Spinal cord (tissue), 10 donors: ENCODE results near the gene PVALEF. TPM values are rescaled to one million over a fixed set of nuclear protein-coding genes. Genes with fewer than 3 reads are reported as not detected.

Source experiments
- DNase-seq, 6 donors: peaks; one replicate each; pipeline versions ENCODE4 v3.0.0 to v3.0.0-alpha.2; 2013 to 2015; ENCODE audit warnings: low spot score in 6 of 6, low read depth in 4 of 6
- H3K27ac ChIP-seq: one replicate; pipeline ENCODE4 v1.5.1; 2013; ENCODE audit warnings: low read depth, low read length, control low read depth
- H3K27me3 ChIP-seq: one replicate; pipeline ENCODE4 v1.6.1; 2013; ENCODE audit warnings: low read length; ENCODE audit not compliant: control insufficient read depth, insufficient read depth
- H3K36me3 ChIP-seq: one replicate; pipeline ENCODE4 v1.6.1; 2013; ENCODE audit warnings: low read length; ENCODE audit not compliant: control insufficient read depth, insufficient read depth
- H3K4me1 ChIP-seq: one replicate; pipeline ENCODE4 v1.6.1; 2013; ENCODE audit warnings: low read length; ENCODE audit not compliant: control insufficient read depth, insufficient read depth
- H3K4me3 ChIP-seq: one replicate; pipeline ENCODE4 v1.5.1; 2013; ENCODE audit warnings: low read depth, low read length, control low read depth
- H3K9me3 ChIP-seq: one replicate; pipeline ENCODE4 v1.6.1; 2013; ENCODE audit warnings: low read length; ENCODE audit not compliant: control insufficient read depth, insufficient read depth
- WGBS: methylation state at CpG from one replicate; pipeline ENCODE4 v1.1.5; 2013; ENCODE audit warnings: missing lambda C conversion rate; ENCODE audit not compliant: insufficient coverage; 5-methylcytosine and 5-hydroxymethylcytosine counted together
- polyA plus RNA-seq, 2 donors: library from polyadenylated mRNA; unstranded; fragments of 120-200 nt; gene quantifications; one replicate each; pipeline ENCODE4 v1.2.1, GENCODE V29; 2013; ENCODE audit not compliant: insufficient read length in 2 of 2
- total RNA-seq, 2 donors: library from RNA; depleted of rRNA in 1 of 2; stranded (reverse); fragments of 120-200 nt in 1 of 2; fragments of >200 nt in 1 of 2; gene quantifications; one replicate each; pipeline versions ENCODE4 v1.2.3 to v1.2.4, GENCODE V29; 2013 to 2014
- donor health status: healthy.

PVALEF gene
- total and polyA plus RNA-seq, 4 donors, result 0.11 to 0.90 (median 0.73) TPM; not detected in 1

DNA sequence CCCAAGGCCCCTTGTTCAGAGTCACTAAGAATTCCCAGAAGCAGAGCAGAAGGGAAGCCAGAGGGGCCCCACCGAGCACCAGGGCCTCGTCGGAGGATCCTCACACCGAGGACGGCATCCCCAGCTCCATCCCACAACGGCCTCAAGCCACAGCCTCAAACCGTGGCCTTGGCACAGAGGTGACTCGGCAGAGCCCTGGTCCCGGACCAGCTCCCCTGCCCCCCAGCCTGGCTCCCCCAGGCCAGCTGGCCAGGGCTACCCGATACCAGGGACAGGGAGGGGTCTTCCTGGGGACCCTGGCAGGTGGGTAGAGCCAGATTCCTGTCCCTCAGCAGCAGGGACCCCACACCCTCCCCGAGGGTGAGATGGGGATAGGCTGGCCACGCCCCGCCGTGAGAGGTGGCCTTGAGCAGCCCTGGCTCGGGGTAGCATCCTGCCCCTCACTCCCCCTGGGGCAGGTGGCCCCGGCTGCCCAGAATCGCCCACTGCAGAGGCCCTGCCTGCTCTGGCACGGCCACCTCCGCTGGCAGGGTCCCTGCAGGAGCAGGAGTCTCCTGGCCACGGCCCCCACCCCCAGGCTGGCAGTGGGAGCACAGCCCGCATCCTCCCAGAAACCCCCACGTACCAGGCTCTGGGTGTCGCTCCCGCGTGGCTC lies 5.6 kb upstream of the PVALEF start:
- DNase-seq, result no peak
- Histone ChIP-seq H3K4me3 (no peak overlapping the region), H3K36me3 (peaks cover 72% of the 10 kb centered on the region), H3K4me1 (peaks cover 28% of the 10 kb centered on the region), H3K27me3 (no peaks in the 10 kb centered on the region), H3K27ac (no peak overlapping the region), H3K9me3 (no peaks in the 10 kb centered on the region)
- 84% methylated on average over 24 of the region's 25 CpGs for WGBS

- Histone ChIP-seq H3K27ac (no peak overlapping the region), H3K4me1 (peaks cover 34% of the 10 kb centered on the region), H3K36me3 (peaks cover 74% of the 10 kb centered on the region), H3K4me3 (no peak overlapping the region), H3K27me3 (no peaks in the 10 kb centered on the region), H3K9me3 (no peaks in the 10 kb centered on the region)
- 57% methylated on average over 27 of the region's 28 CpGs for WGBS
- DNase-seq, result no peak
Measured at GRCh38 chr17:81160306-81160705, 5.0 kb upstream of the PVALEF start.

DNA sequence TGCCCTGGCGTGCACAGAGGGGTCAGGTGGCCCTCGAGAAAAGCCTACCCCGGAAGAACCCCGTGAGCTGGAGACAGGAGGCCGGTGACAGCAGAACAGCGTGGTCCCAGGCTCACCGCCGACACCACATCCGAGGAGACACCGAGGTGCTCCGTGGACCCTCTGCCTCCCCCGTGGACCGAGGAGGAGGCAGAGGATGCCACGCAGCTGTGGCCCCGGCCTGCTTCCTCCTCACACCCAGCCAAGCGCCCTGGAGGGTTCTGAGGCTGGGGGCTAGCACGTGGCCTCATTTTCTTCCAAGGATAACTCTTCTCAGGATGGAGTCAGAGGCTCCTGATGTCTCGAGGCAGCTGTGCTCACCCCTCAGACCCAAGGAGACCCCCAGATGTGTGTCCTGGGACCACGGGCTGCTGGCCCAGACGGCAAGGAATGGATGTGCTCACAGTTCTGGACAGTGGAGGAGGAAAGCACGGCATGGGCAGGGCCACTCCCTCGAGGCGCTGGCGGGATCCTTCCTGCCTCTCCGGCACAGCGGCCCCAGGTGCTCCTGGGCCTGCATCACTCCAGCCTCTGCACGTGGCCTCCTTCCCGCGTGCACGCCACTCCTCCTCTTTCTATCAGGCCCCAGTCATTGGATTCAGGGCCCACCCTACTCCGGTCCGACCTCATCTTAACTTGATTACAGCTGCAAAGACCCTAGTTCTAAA lies 4.4 kb upstream of the PVALEF start:
- no peak overlapping the region for H3K4me3 ChIP-seq
- H3K9me3 ChIP-seq, result no peaks in the 10 kb centered on the region
- WGBS, result 87% methylated on average over 29 of the region's 32 CpGs
- no peak overlapping the region for H3K27ac ChIP-seq
- H3K4me1 ChIP-seq, result peaks cover 38% of the 10 kb centered on the region
- H3K36me3 ChIP-seq, result peaks cover 77% of the 10 kb centered on the region
- no peak for DNase-seq
- H3K27me3 ChIP-seq, result no peaks in the 10 kb centered on the region

GRCh38 chr17:81161536-81161935 lies 3.8 kb upstream of the PVALEF start:
- Histone ChIP-seq H3K36me3 (peaks cover 77% of the 10 kb centered on the region), H3K4me3 (no peak overlapping the region), H3K27ac (no peak overlapping the region), H3K4me1 (peaks cover 41% of the 10 kb centered on the region), H3K9me3 (no peaks in the 10 kb centered on the region), H3K27me3 (no peaks in the 10 kb centered on the region)
- DNase-seq, result no peak
- 94% methylated on average over 15 of the region's 15 CpGs for WGBS

DNA sequence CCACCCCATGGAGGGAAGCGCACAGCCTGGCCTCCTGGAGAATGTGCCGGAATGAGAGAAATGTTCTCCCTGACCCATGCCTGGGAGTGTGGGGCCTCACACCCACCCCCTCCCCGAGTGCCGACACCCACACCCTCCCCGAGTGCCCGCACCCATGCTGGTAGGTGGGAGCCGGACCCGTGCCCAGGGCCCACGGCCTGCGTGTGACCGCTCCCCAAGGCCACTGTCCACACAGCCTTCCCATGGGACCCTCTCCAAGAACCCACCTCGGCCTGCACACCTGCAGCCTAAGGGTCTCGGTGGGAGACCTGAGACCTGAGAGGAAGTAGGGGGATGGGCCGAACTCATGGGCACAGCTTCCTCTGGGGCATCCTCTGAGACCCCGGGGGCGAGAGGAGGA lies 3.3 kb upstream of the PVALEF start:
- Histone ChIP-seq H3K27me3 (no peaks in the 10 kb centered on the region), H3K9me3 (no peaks in the 10 kb centered on the region), H3K36me3 (peaks cover 75% of the 10 kb centered on the region), H3K27ac (no peak overlapping the region), H3K4me1 (peaks cover 45% of the 10 kb centered on the region), H3K4me3 (no peak overlapping the region)
- no peak for DNase-seq
- 90% methylated on average over 5 of the region's 16 CpGs for WGBS

GRCh38 chr17:81162491-81162890 lies 2.8 kb upstream of the PVALEF start:
- Histone ChIP-seq H3K36me3 (peaks cover 70% of the 10 kb centered on the region), H3K4me1 (peaks cover 50% of the 10 kb centered on the region), H3K4me3 (no peak overlapping the region), H3K9me3 (no peaks in the 10 kb centered on the region), H3K27me3 (no peaks in the 10 kb centered on the region), H3K27ac (no peak overlapping the region)
- 92% methylated on average over 11 of the region's 11 CpGs for WGBS
- DNase-seq, result no peak

DNA sequence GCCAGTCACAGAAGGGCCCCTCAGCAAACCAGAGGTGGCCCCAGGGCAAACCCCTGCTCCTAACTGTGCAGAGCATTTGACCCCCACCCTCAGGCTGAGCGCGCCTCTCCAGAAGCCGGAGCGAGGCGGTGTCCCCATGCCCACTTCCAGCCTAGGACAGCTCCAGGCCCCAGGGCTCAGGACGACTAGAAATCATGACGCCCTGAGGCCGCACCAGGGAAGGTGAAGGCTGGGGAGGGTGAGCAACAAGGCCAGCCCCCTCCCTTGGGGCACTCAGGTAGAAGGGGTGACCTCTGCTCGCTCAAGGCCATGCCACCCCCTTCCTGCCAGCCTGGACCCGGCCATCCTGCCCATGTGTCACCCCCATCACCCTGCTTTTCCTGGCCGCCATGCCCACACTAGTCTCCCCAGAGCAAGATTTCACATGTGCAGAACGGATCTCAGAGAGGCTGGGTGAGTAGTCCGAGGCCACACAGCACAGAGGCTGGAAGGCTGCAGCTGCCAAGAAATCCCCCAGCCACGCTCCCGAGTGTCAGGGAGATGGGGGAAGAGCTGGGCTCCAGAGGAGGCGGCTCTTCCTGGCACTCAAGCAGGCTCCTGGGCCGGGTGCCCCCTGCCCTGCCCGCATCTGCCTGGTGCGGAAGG lies 2.1 kb upstream of the PVALEF start:
- 87% methylated on average over 14 of the region's 19 CpGs for WGBS

GRCh38 chr17:81163703-81164370 lies 1.5 kb upstream of the PVALEF start:
- peaks cover 63% of the 10 kb centered on the region for H3K36me3 ChIP-seq
- 81% methylated on average over 15 of the region's 15 CpGs for WGBS
- H3K27ac ChIP-seq, result peak overlapping the region; percentile 88
- H3K4me3 ChIP-seq, result no peak overlapping the region
- peaks cover 59% of the 10 kb centered on the region for H3K4me1 ChIP-seq
- no peaks in the 10 kb centered on the region for H3K9me3 ChIP-seq
- DNase-seq, result no peak
- no peaks in the 10 kb centered on the region for H3K27me3 ChIP-seq

More for the DNA sequence above, 2.1 kb upstream of the PVALEF start:
- Histone ChIP-seq H3K36me3 (peaks cover 66% of the 10 kb centered on the region), H3K27me3 (no peaks in the 10 kb centered on the region), H3K4me3 (no peak overlapping the region), H3K9me3 (no peaks in the 10 kb centered on the region), H3K27ac (no peak overlapping the region), H3K4me1 (peaks cover 57% of the 10 kb centered on the region)
- DNase-seq, result no peak

DNA sequence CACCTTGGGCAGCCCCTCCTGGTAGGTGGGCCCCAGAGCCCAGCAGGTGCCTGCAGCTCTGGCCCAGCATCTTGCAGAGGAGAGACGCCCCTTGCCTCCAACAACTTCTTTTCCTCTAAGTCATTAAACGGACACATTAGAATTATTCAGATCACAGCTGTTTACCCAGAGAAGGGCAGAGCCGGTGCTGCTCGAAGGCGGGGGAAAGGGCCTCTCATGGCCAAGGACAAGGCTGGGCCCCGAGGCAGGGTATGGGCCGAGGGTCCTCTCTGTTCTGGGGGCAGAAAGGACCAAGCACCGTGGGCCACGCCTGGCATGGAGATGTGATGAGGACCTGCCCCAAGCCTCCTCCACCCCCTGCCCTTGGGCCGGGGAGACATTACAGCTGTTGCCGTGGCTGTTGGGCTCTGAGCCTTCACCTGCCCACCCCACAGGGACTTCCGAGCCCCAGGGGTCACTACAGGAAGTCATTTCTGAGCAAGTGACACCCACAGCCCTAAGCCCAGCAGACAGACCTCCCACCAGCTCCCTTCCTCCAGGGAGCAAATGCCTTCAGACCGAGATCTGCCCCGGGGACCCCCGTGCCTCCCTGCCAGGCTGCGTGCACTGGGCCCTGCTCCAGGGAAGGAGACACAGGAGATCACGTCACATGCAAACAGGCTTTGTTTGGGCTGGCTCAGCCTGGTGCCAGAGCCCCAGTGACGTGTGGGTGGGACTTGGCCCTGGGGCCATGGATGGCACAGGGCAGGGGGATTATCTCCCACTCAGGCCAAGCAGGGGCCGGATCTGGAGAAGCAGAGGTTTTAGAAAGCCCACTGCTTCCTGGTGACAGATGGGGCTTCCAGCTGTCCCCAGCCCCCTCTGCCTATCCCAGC lies 699 bp upstream of the PVALEF start:
- H3K27me3 ChIP-seq, result no peaks in the 10 kb centered on the region
- H3K36me3 ChIP-seq, result peaks cover 55% of the 10 kb centered on the region
- peak in 2 of 6 donors; percentile 59 to 73 for DNase-seq
- peak overlapping the region; percentile 88 for H3K27ac ChIP-seq
- peak overlapping the region; percentile 50 for H3K4me3 ChIP-seq
- peaks cover 59% of the 10 kb centered on the region for H3K4me1 ChIP-seq
- WGBS, result 25% methylated on average over 18 of the region's 19 CpGs
- H3K9me3 ChIP-seq, result no peaks in the 10 kb centered on the region
